K562 (cell line): Measurements from ENCODE around the gene EBNA1BP2. TPM values are rescaled to one million over a fixed set of nuclear protein-coding genes. Genes with fewer than 3 reads are reported as not detected.

Experiments used
- ATAC-seq: fragments of 200-7000 bp; cut with Tn5 transposase; 3 replicates; pipeline ENCODE4 v1.9.1; 2020; ENCODE audit warnings: moderate library complexity
- BruUV-seq: library from RNA; stranded (reverse); fragments of 400-500 nt; replicated peaks from 2 replicates; lab custom pipeline; 2021; lab: Mats Ljungman, UMichigan
- CTCF ChIA-PET: fragments of 300-600 bp; formaldehyde crosslinking; extraction: SDS; loops from one replicate; lab custom pipeline; 2021; ENCODE audit warnings: low intra/inter-chr PET ratio; lab: Yijun Ruan, JAX
- POLR2A ChIA-PET: fragments of 300-600, 350-650 bp; sonication (Branson Sonifier 250); formaldehyde crosslinking; extraction: SDS; loops from one replicate; lab custom pipeline; 2021; ENCODE audit warnings: antibody characterized with exemption, inconsistent platforms; lab: Yijun Ruan, JAX
- DNase-seq, 4 experiments: peaks; one replicate each; pipeline versions ENCODE4 v3.0.0 to v3.0.0-alpha.2; 2011 to 2018; ENCODE audit warnings: low spot score in 3 of 4, mixed read lengths in 3 of 4; ENCODE audit errors: extremely low read depth in 1 of 4
- FAIRE-seq: peaks from 2 replicates; lab custom pipeline; 2011; peaks lifted over from hg19 to GRCh38; lab: Jason Lieb, UNC
- H2AFZ ChIP-seq: 2 replicates; pipeline ENCODE4 v1.6.0; 2011; ENCODE audit warnings: low read depth, low read length, control low read depth, inconsistent platforms
- H3K27ac ChIP-seq: fragments of 200-600 bp; 3 replicates; pipeline ENCODE4 v1.8.0; 2011; ENCODE audit warnings: low read depth, mild to moderate bottlenecking, control low read depth, inconsistent platforms, low read length, moderate library complexity, mixed read lengths; ENCODE audit errors: extremely low read depth
- H3K27me3 ChIP-seq, 2 experiments: fragments of 300-600 bp in 1 of 2; 2 replicates in 1 of 2; 3 replicates in 1 of 2; pipeline versions ENCODE4 v1.6.0 to v1.8.0; 2011; ENCODE audit warnings: inconsistent platforms in 2 of 2, low read length in 2 of 2, mild to moderate bottlenecking in 1 of 2, mixed read lengths in 1 of 2, moderate library complexity in 1 of 2; ENCODE audit not compliant: control insufficient read depth in 2 of 2, insufficient read depth in 2 of 2
- H3K36me3 ChIP-seq: fragments of 300-600 bp; 3 replicates; pipeline ENCODE4 v1.8.0; 2011; ENCODE audit warnings: mild to moderate bottlenecking, low read length, inconsistent platforms; ENCODE audit not compliant: control insufficient read depth, insufficient read depth
- H3K4me1 ChIP-seq, 2 experiments: fragments of 200-600 bp in 1 of 2; replicated peaks in 1 of 2; 2 replicates in 1 of 2; 3 replicates in 1 of 2; pipeline versions ENCODE4 v1.5.1 to v1.8.0; 2011; ENCODE audit warnings: inconsistent platforms in 2 of 2, low read length in 2 of 2, mild to moderate bottlenecking in 1 of 2, mixed read lengths in 1 of 2, moderate library complexity in 1 of 2; ENCODE audit not compliant: control insufficient read depth in 2 of 2, insufficient read depth in 2 of 2
- H3K4me2 ChIP-seq: 2 replicates; pipeline ENCODE4 v1.6.1; 2011; ENCODE audit warnings: low read length, control low read depth, inconsistent platforms, mixed read lengths; ENCODE audit not compliant: insufficient read depth
- H3K4me3 ChIP-seq: fragments of 200-600 bp; sonication (generic), shearing (Covaris generic); 2 replicates; pipeline ENCODE4 v1.5.1; 2016; ENCODE audit warnings: control low read depth, inconsistent platforms
- H3K79me2 ChIP-seq: fragments of 200-600 bp; 3 replicates; pipeline ENCODE4 v1.8.0; 2011; ENCODE audit warnings: low read length, inconsistent platforms; ENCODE audit not compliant: control insufficient read depth, insufficient read depth
- H3K9ac ChIP-seq, 2 experiments: 2 replicates each; pipeline versions ENCODE4 v1.6.0 to v1.6.1; 2011; ENCODE audit warnings: low read depth in 2 of 2, low read length in 2 of 2, control low read depth in 1 of 2, inconsistent platforms in 1 of 2, mild to moderate bottlenecking in 1 of 2, mixed read lengths in 1 of 2; ENCODE audit not compliant: insufficient read depth in 1 of 2
- H3K9me1 ChIP-seq: one replicate; pipeline ENCODE4 v1.6.0; 2011; ENCODE audit warnings: inconsistent platforms, mild to moderate bottlenecking, low read length, moderate library complexity; ENCODE audit not compliant: control insufficient read depth, insufficient read depth
- H3K9me3 ChIP-seq: replicated peaks from 2 replicates; pipeline ENCODE4 v1.5.1; 2011; ENCODE audit warnings: low read depth, low read length, inconsistent platforms; ENCODE audit not compliant: control insufficient read depth, insufficient read depth
- H4K20me1 ChIP-seq: replicated peaks from 2 replicates; pipeline ENCODE4 v1.6.1; 2011; ENCODE audit warnings: low read length, inconsistent platforms, mixed read lengths; ENCODE audit not compliant: control insufficient read depth, insufficient read depth
- FOSL1 ChIP-seq: fragments of 200-800 bp; sonication (Bioruptor generic); conservative IDR thresholded peaks from 2 replicates; pipeline ENCODE4 v1.6.1; 2016; ENCODE audit warnings: missing genetic modification characterization, missing compliant biosample characterization
- JUND ChIP-seq, 2 experiments: IDR thresholded peaks; 2 replicates in 1 of 2; 3 replicates in 1 of 2; pipeline ENCODE4 v1.6.1; 2011; ENCODE audit warnings: borderline replicate concordance in 2 of 2, low read depth in 2 of 2, low read length in 2 of 2, improper control_type of control experiment in 1 of 2, missing biosample characterization in 1 of 2, missing genetic modification characterization in 1 of 2, missing genetic modification reagents in 1 of 2
- MAZ ChIP-seq, 2 experiments: fragments of 450-650 bp in 1 of 2; sonication (generic) in 1 of 2; formaldehyde crosslinking; IDR thresholded peaks in 1 of 2; conservative IDR thresholded peaks in 1 of 2; 2 replicates each; pipeline versions ENCODE4 v1.4.0 to v1.5.0; 2020; ENCODE audit warnings: mild to moderate bottlenecking in 1 of 2, missing genetic modification reagents in 1 of 2
- RBM25 ChIP-seq: fragments of 200-400 bp; formaldehyde crosslinking; IDR thresholded peaks from 2 replicates; pipeline ENCODE4 v1.6.1; 2018; ENCODE audit warnings: low read length, low read depth, moderate library complexity; ENCODE audit not compliant: severe bottlenecking
- SOX6 ChIP-seq: fragments of 450-650 bp; IDR thresholded peaks from 2 replicates; pipeline ENCODE4 v1.6.1; 2014; ENCODE audit warnings: mild to moderate bottlenecking
- ZNF384 ChIP-seq: IDR thresholded peaks from 2 replicates; pipeline ENCODE4 v1.6.1; 2012; ENCODE audit warnings: low read depth, low read length, improper control_type of control experiment
- WGBS: fragments of 100-300 bp; shearing (Covaris generic); methylation state at CpG from one replicate; pipeline ENCODE4 v1.1.6; 2016; ENCODE audit warnings: low coverage, mixed read lengths; ENCODE audit not compliant: insufficient coverage; ENCODE audit errors: missing lambda C conversion rate; 5-methylcytosine and 5-hydroxymethylcytosine counted together
- in situ Hi-C: fragments of 300-500 bp; cut with MboI; formaldehyde crosslinking; loops from 4 replicates; pipeline ENCODE4 v1.15.0; 2018; ENCODE audit warnings: inconsistent platforms, mixed read lengths
- intact Hi-C: fragments of 100-400 bp; cut with micrococcal nuclease; formaldehyde crosslinking; loops from 2 replicates; pipeline ENCODE4 v1.14.2; 2022
- polyA plus RNA-seq, 8 experiments: library from polyadenylated mRNA; depleted of rRNA in 4 of 8; stranded (reverse) in 5 of 8; unstranded in 3 of 8; fragments of >200 nt; fragmentation: Nextera tagmentation in 2 of 8; fragmentation: Illumina TruSeq in 1 of 8; extraction: Ambion mirVana in 2 of 8; extraction: Trizol in 1 of 8; gene quantifications; 2 replicates each; pipeline versions ENCODE4 v1.2.1 to v1.2.3, GENCODE V29; 2011 to 2014; ENCODE audit warnings: inconsistent platforms in 1 of 8, missing spikeins in 1 of 8
- total RNA-seq, 7 experiments: library from RNA; depleted of rRNA in 6 of 7; stranded (reverse); fragments of >200 nt in 6 of 7; fragmentation: Illumina TruSeq in 2 of 7; extraction: Trizol in 2 of 7; gene quantifications; 2 replicates each; pipeline versions ENCODE4 v1.2.1 to v1.2.3, GENCODE V29; 2011 to 2021; ENCODE audit warnings: low replicate concordance in 1 of 7

EBNA1BP2 gene
- total and polyA plus RNA-seq, 9 of the 15 experiments (the other 6 are each of a cell fraction or from before 2014, with no cell fraction given), result 95.2 to 349 (median 249) TPM

DNA sequence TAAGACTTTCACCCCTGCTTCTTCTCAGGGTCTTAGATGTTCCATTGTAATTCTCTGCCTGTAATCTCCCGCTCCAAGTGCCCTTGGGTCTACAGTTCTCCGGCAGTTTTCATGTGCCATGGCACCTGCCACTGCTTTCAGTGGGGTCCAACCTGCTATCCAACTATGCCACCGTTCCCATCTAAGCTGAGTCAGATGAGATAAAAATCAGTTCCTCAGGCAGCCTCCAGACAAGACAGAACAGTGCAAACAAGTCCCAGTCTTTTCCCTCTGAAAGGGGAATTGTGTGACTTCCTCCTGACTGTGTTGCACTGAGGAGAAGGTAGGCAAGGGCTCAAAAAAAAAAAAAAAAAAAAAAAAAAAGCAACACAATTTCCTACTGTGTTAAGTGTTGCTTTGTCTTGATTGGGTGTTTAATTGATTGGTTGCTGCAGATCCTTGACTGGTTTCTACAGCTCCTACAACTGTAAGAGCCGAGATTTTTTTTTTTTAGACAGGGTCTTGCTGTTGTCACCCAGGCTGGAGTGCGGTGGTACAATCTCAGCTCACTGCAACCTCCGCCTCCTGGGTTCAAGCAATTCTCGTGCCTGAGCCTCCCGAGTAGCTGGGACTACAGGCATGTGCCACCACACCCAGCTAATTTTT, 50.7 kb downstream of the EBNA1BP2 start:
- in situ Hi-C loops, result no loop called here
- H3K9me1 ChIP-seq, result no peaks in the 10 kb centered on the region
- H3K27ac ChIP-seq, result no peak overlapping the region
- no peaks in the 10 kb centered on the region for H3K79me2 ChIP-seq
- H3K4me1 ChIP-seq, result peaks cover 0 to 9% of the 10 kb centered on the region in 2 experiments; a peak in 3 of 5 replicates
- H4K20me1 ChIP-seq, result no peaks in the 10 kb centered on the region
- no peaks in the 10 kb centered on the region for H3K36me3 ChIP-seq
- TF ChIP-seq RBM25 (no peak), JUND (IDR thresholded peaks at IDR 0.05; ENCODE audit: borderline replicate concordance, low read depth, low read length) (0 out of 2 replicates have a peak, but pooled peaks have one; percentile 9), JUND (tag; IDR thresholded peaks at IDR 0.05; ENCODE audit: borderline replicate concordance, low read depth, low read length) (no peak; the same call in 2 of the 3 replicates), ZNF384 (0 out of 2 replicates have a peak, but pooled peaks have one; percentile 29), FOSL1 (tag) (0 out of 2 replicates have a peak, but pooled peaks have one; percentile 21), SOX6 (peak; percentile 26; the same call in 1 of the 2 replicates), MAZ (CRISPR knock-in tag; conservative IDR thresholded peaks at IDR 0.05 in 1 of 2, IDR thresholded peaks at IDR 0.05 in 1 of 2) (no peak)
- DNase-seq, result no peak
- CTCF ChIA-PET, result interaction anchor here (0.6 kb wide), 2 partner anchors 23 to 428 kb away, joined by 3 to 7 read pairs; no protein-coding TSS in a partner anchor
- BruUV-seq, result TSS peak; percentile 60
- no peaks in the 10 kb centered on the region for H3K27me3 ChIP-seq
- H2AFZ ChIP-seq, result peak overlapping the region; percentile 86
- intact Hi-C loops, result no loop called here
- H3K4me2 ChIP-seq, result 0 out of 2 replicates have a peak overlapping the region, but pooled peaks have one; percentile 61
- no peak; the same call in 2 of the 3 replicates for ATAC-seq
- no peak overlapping the region for H3K4me3 ChIP-seq
- no peaks in the 10 kb centered on the region for H3K9me3 ChIP-seq
- POLR2A ChIA-PET, result interaction anchor here (1.4 kb wide), 1 partner anchor 12 kb away, joined by 3 read pairs; no protein-coding TSS in a partner anchor
- no peak overlapping the region for H3K9ac ChIP-seq
- 26% methylated on average over 8 of the region's 8 CpGs for WGBS
- FAIRE-seq, result no peak
